Effector memory CD8-positive, alpha-beta T cell (primary cell): ENCODE data around the gene PRUNE2.
"Not testable (repeated sequence)": the region's sequence is repeated elsewhere in the genome, so short reads cannot be mapped to it uniquely, and the experiment has no call there.

Experiments used
- ATAC-seq: fragments of 150-1000 bp; cut with Tn5 transposase; replicated peaks from 2 replicates; pipeline ENCODE4 v1.10.0; 2021; ENCODE audit warnings: mild to moderate bottlenecking, moderate library complexity
- DNase-seq, 3 experiments: peaks; one replicate each; pipeline ENCODE4 v3.0.0; 2021
- H3K27ac Mint-ChIP-seq, 2 donors: one replicate each; pipeline ENCODE4 v1.8.0; 2022; ENCODE audit warnings: mild to moderate bottlenecking in 2 of 2, mixed read lengths in 2 of 2, moderate library complexity in 2 of 2
- H3K27me3 Mint-ChIP-seq, 2 donors: one replicate each; pipeline ENCODE4 v1.8.0; 2022; ENCODE audit warnings: mixed read lengths in 2 of 2
- H3K36me3 Mint-ChIP-seq: one replicate; pipeline ENCODE4 v1.8.0; 2022; ENCODE audit warnings: mild to moderate bottlenecking, moderate library complexity, mixed read lengths; ENCODE audit not compliant: insufficient read depth
- H3K4me1 Mint-ChIP-seq, 2 donors: one replicate each; pipeline ENCODE4 v1.8.0; 2022; ENCODE audit warnings: low read depth in 2 of 2, mixed read lengths in 2 of 2
- H3K4me3 Mint-ChIP-seq, 2 donors: one replicate each; pipeline ENCODE4 v1.8.0; 2022; ENCODE audit warnings: mild to moderate bottlenecking in 2 of 2, mixed read lengths in 2 of 2, moderate library complexity in 2 of 2
- H3K9me3 Mint-ChIP-seq, 2 donors: one replicate each; pipeline ENCODE4 v1.8.0; 2022; ENCODE audit warnings: mixed read lengths in 2 of 2

Gene PRUNE2

DNA sequence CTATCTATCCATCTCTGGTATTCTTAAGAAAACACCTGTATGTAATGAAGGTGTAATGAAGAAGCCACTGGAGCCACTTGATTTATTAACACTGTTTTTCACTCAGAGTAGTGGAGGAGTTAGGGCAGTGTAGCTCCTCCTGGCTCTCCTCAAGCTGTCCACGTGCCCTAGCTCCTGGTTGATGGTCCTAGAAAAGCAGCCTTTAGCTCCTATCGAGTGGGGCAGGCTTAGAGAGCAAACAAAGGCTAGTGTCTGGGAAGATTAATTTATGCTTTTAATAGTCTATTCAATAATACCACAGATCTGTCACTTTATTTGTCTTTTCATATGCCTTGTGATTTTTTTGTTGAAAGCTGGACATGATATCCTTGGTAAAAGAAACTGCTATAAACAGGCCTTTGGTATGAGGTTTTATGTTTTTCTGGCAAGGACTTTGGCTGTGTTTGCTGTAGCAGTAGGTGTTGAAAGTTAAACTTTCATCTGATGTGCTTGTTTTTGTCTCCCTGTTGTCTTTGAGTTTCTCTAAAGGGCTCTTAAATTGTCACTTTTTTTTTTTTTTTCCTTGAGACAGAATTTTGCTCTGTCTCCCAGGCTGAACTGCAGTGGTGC is 305.8 kb downstream of the PRUNE2 start:
- Mint-ChIP-seq H3K36me3 (peaks cover 9% of the 10 kb centered on the region), H3K4me1 (no peaks in the 10 kb centered on the region), H3K4me3 (no peak overlapping the region), H3K27me3 (no peaks in the 10 kb centered on the region), H3K9me3 (no peaks in the 10 kb centered on the region), H3K27ac (no peak overlapping the region)
- DNase-seq (no peak), ATAC-seq (no peak)

DNA sequence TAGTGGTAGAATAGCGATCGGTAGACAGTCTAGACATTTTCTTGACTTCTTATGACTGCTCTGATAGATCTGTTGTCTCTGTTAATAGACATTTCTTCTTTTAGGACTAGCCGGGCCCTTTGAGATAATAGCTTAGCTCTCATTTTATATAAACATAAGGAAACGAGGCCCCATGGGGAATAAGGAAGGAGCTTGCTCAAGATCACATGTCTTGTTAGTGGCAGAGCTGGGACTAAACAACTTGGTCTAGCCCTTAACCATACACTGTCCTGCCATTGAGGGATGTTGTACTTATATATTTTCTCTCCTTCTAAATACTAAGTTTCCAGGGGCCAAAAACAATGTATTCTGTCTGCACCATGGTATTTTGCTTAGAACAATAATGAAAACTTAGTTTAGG is 306.9 kb downstream of the PRUNE2 start:
- Mint-ChIP-seq H3K27me3 (no peaks in the 10 kb centered on the region), H3K4me3 (no peak overlapping the region), H3K27ac (no peak overlapping the region), H3K4me1 (no peaks in the 10 kb centered on the region), H3K36me3 (peaks cover 9% of the 10 kb centered on the region), H3K9me3 (no peaks in the 10 kb centered on the region)
- no peak for ATAC-seq
- no peak for DNase-seq

DNA sequence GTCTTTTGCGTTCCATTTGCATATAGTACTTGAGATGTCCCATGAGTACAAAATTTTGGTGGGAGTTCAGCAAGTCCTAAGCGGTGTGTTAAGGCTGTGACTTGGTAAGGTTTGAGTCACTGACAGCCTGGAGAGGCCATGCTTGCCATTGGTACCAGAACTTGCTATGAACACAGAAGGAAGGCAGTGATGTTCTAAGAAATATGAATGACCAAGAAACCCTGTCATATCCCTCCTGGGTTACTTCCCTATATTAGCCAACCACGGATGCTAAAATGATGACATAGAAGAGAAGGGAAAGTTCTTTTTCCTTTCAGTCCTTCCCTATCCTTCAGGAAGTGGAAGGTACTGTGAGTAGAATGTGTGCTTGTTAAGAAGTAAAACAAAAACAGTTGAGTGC is 310.3 kb downstream of the PRUNE2 start:
- peaks cover 0 to 5% of the 10 kb centered on the region in 2 donors for H3K4me1 Mint-ChIP-seq
- no peak overlapping the region for H3K4me3 Mint-ChIP-seq
- DNase-seq, result no peak
- no peak for ATAC-seq
- H3K36me3 Mint-ChIP-seq, result peaks cover 3% of the 10 kb centered on the region
- H3K27me3 Mint-ChIP-seq, result no peaks in the 10 kb centered on the region
- no peaks in the 10 kb centered on the region for H3K9me3 Mint-ChIP-seq
- no peak overlapping the region for H3K27ac Mint-ChIP-seq

DNA sequence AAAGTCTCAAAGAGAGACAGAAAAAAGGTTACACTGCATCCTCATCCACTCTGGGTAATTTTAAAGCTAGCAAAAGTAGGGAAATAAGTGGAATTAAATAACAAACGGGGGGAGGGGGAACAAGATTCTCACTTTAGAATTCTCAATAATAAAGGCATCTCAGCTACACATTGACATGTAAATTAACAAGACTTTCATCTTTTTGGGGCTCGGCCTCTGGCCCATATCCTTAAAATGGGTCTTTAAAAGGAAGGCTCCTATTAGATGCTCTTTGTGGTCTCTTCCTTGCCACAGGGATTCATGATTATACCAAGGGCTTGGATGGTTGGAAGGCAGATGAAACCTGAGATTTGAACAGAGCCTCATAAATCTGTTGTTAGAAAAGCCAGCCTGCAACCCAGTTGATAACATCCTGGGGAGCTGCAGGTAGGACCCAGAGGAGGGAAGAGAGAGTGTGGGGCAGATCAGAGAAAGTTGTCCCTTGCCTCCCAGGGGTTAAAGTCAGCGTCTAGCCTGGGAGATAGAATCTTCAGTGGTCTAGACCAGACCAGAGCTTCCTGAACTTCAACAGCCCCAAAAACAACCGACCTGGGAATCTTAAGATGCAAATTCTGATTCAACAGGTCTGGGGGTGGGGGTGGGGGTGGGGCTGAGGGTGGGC is 311.0 kb downstream of the PRUNE2 start:
- no peaks in the 10 kb centered on the region for H3K27me3 Mint-ChIP-seq
- H3K9me3 Mint-ChIP-seq, result no peaks in the 10 kb centered on the region
- no peak for DNase-seq
- H3K36me3 Mint-ChIP-seq, result no peaks in the 10 kb centered on the region
- H3K4me1 Mint-ChIP-seq, result peaks cover 0 to 5% of the 10 kb centered on the region in 2 donors
- H3K4me3 Mint-ChIP-seq, result no peak overlapping the region
- no peak for ATAC-seq
- H3K27ac Mint-ChIP-seq, result peak overlapping the region in 1 of 2 donors; percentile 17

DNA sequence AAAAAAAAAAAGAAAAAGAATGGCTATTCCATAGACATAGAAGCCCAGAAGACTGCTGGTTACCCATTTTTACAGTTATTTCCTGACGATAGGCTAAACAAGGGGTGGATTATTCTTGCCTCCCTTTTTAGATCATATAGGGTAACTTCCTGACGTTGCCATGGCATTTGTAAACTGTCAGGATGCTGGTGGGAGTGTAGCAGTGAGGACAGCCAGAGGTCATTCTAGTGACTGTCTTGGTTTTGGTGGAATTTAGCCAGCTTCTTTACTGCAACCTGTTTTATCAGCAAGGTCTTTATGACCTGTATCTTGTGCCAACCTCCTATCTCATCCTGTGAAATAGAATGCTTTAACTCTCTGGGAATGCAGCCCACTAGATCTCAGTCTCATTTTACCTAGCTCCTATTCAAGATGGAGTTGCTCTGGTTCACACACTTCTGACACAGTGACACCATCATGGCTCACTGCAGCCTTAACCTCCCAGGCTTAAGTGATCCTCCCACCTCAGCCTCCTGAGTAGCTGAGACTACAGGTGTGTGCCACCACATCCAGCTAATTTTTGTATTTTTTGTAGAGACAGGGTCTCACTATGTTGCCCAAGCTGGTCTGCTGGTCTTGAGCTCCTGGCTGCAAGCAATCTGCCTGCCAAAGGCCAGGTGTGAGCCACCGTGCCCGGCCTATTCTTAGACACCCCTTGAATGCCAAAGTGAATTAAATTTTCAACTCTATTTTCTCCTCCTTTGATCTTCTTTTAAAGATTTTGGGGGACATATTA is 311.8 kb downstream of the PRUNE2 start:
- H3K36me3 Mint-ChIP-seq, H3K27me3 Mint-ChIP-seq, H3K9me3 Mint-ChIP-seq, H3K4me3 Mint-ChIP-seq, H3K4me1 Mint-ChIP-seq, DNase-seq, ATAC-seq: not testable (repeated sequence)
- H3K27ac Mint-ChIP-seq, result peak overlapping the region in 1 of 2 donors; percentile 17

DNA sequence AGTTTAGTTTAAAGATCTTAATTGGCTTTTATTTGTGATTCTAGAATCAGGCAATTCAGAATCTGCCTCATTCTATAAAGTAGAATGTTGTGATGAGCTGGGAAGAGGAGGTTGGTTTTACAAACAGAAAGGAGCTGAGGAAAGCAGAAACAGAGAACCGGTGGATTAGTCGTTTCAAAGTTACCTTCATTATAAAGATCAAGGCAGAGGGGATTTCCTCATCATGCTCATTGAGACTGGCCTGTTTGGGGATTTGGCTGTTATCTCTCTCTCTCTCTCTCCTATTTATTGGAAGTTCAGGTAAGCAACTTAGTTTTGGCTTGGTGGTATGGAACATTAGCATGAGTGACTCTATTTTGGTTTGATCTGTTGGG is 313.0 kb downstream of the PRUNE2 start:
- no peak for DNase-seq
- no peaks in the 10 kb centered on the region for H3K36me3 Mint-ChIP-seq
- no peaks in the 10 kb centered on the region for H3K27me3 Mint-ChIP-seq
- H3K4me1 Mint-ChIP-seq, result peaks cover 0 to 5% of the 10 kb centered on the region in 2 donors
- H3K4me3 Mint-ChIP-seq, result no peak overlapping the region
- ATAC-seq, result no peak
- H3K27ac Mint-ChIP-seq, result no peak overlapping the region
- H3K9me3 Mint-ChIP-seq, result no peaks in the 10 kb centered on the region

DNA sequence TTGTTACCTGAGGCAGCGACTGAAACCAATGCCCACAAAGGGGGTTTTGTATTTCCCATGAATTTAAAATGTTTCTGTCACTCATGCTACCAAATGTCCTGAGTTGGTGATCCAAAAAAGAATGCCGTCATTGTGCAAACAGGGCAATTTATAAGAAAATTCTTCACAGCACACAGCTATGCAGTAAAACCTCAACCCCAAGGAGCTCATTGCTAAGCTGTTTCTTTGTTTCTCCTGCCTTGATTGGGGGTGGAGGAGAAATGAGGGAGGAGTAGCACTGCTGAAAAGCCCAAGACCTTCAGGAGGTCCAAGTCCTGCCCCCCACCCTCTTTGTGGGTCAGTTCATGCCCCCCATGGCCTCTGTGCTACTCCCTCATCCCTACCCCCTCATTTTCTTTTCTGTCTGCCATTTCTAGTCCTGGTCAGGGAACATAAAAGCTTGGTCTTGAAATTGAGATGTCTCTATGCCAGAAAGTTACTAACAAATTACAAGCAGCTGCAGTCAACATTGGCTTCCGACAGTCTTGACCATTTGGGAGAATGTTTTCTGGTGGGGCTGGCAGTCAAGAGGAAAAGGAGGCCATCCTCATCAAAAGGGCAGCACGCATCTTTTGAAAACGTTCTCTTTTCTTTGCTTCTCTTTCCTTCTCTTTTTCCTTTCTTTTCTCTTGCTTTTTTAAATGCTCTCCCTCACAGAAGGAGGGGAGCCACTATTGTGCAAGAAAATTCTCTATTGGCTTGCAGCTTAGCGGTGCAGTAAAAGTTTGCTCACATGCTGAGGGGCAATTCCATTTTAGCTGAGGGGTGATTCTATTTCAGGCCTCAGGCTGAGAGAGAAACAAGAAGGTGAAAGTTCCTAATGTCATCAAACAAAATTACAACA is 313.6 kb downstream of the PRUNE2 start:
- H3K27me3 Mint-ChIP-seq, result no peaks in the 10 kb centered on the region
- no peak overlapping the region for H3K4me3 Mint-ChIP-seq
- no peak for ATAC-seq
- H3K36me3 Mint-ChIP-seq, result no peaks in the 10 kb centered on the region
- no peaks in the 10 kb centered on the region for H3K9me3 Mint-ChIP-seq
- H3K4me1 Mint-ChIP-seq, result peaks cover 0 to 10% of the 10 kb centered on the region in 2 donors
- DNase-seq, result no peak
- H3K27ac Mint-ChIP-seq, result no peak overlapping the region

DNA sequence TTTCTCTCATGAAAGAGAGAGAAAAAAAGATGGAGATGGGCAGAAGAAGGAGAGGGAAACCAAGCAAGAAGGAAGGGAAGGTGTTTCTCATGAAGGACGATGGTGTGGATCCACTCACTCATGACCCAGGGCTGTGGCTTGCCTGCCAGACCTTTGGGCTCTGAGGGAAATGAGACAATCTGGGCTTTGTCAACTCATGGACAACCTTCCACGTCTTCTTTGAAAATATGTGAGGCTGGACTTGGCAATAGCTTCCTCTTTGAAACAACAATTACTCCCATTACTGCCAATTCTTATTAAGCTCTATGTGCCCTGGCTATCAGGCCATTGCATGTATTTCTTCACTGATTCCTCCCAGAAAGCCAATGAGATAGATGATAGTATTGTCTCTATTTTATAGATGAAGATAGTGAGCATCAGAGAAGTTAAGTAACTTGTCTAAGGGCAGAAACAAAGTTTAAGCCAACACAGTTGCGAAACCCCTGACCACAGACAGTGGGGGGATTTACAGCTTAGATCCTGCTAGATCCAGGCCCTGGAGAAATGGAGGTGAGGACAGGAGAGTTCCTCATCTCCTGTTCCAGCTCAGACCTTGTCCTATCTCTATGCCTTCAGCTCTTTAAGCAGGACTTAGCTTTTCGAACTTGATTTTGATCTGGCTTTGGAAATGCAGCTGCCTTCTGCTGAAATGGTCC is 314.5 kb downstream of the PRUNE2 start:
- H3K27ac Mint-ChIP-seq, result no peak overlapping the region
- peaks cover 3 to 12% of the 10 kb centered on the region in 2 donors for H3K4me1 Mint-ChIP-seq
- DNase-seq, result no peak
- H3K4me3 Mint-ChIP-seq, result no peak overlapping the region
- H3K27me3 Mint-ChIP-seq, result no peaks in the 10 kb centered on the region
- no peak for ATAC-seq
- no peaks in the 10 kb centered on the region for H3K9me3 Mint-ChIP-seq
- H3K36me3 Mint-ChIP-seq, result no peaks in the 10 kb centered on the region

DNA sequence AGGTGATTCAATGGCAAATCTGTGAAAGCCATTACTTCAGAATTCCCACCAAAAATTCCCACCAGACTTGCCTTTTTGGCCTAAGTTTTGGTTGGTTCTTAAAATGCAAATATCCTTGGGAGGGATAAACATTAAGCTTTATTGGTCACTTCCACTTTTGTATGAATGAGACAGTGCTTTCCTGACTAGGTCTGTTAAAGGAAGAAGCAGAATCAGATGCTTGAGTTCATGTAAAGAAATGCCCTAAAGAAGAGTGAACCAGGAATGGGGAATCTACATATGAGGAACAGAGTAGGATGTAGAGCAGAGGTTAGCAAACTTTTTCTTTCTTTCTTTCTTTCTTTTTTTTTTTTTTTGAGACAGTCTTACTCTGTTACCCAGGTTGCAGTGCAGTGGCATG is 317.6 kb downstream of the PRUNE2 start:
- DNase-seq (no peak), ATAC-seq (no peak)
- Mint-ChIP-seq H3K27me3 (no peaks in the 10 kb centered on the region), H3K36me3 (no peaks in the 10 kb centered on the region), H3K27ac (no peak overlapping the region), H3K9me3 (no peaks in the 10 kb centered on the region), H3K4me3 (no peak overlapping the region), H3K4me1 (peaks cover 3 to 12% of the 10 kb centered on the region in 2 donors)

DNA sequence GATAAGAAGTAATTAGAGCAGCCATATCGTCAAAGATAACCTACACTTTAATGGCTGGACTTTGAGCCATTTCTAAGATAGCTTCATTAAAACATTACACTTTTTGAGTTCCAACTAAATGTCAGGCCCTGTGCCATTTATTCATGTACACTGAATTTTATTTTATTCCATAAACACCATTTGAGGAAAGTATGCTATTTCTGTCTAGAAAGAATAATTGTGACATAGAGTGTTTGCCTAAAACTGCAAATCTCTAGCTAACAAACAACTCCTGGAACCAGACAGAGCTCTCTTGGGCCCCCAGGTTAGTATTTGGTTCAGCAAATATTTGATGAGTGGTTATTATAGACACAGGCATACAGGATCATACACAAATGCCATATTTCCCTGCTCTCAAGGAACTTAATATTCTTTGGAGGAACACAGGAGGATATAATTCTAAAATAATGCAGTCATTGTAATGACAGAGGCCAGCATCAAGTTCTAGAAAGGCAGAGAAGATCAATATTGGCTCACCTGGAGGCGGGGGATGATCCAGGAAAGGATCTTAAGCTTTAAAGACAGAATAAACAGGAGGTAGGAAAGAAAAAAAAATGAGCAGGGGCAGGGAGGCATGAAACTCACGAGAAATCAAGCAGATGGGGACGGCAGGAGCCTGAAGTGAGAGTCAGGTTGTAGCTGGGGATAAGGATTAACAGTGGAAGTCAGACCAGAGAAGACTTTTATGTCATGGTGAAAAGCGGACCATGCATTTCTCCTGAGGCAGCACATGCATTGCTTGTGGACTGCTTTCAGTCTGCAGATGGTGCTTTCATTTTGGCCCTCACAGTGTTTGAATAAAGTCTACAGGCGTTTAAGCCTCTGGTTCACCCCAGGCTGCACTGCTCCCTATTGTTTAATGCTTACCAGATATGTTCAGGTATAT is 319.3 kb downstream of the PRUNE2 start:
- H3K27me3 Mint-ChIP-seq, result no peaks in the 10 kb centered on the region
- no peaks in the 10 kb centered on the region for H3K36me3 Mint-ChIP-seq
- peak overlapping the region in 1 of 2 donors; percentile 87 for H3K27ac Mint-ChIP-seq
- DNase-seq, result no peak
- no peaks in the 10 kb centered on the region for H3K9me3 Mint-ChIP-seq
- H3K4me1 Mint-ChIP-seq, result peaks cover 3 to 6% of the 10 kb centered on the region in 2 donors
- no peak for ATAC-seq
- no peak overlapping the region for H3K4me3 Mint-ChIP-seq

DNA sequence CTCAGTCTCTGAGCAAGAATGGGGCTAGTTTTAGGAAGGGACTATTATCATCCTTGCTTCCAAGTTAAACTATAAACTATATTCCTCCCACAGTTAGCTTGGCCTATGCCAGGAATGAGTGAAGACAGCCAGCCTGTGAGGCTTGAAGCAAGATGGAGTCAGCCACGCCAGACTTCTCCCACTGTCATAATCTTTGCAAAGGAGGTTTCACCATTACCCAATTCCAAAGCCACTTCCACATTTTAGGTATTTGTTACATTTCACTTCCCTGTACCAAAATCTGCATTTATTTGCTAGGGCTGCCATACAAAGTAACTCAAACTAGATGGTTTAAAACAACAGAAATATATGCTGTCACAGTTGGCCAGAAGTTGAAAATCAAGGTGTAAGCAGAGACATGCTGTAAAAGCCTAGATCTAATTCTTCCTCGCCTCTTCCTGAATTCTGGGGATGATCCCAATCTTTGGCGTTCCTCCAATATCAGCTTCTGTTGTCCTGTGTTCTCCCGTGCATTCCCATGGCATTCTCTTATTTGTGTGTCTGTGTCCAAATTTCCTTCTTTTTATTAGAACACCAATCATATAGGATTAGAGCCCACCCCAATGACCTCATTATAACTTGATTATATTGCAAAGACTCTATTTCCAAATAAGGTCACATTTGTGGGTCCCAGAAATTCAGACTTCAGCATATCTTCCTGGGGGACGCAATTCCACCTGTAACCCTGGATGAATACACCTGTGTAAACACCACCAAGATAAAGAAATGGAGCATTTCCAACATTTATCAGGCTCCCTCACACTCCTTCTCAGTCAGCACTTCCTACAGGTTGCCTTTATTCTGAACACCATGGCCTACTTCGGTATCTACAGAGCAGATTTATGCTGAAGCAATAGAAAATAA is 320.2 kb downstream of the PRUNE2 start:
- no peaks in the 10 kb centered on the region for H3K9me3 Mint-ChIP-seq
- peaks cover 3 to 6% of the 10 kb centered on the region in 2 donors for H3K4me1 Mint-ChIP-seq
- no peaks in the 10 kb centered on the region for H3K27me3 Mint-ChIP-seq
- no peaks in the 10 kb centered on the region for H3K36me3 Mint-ChIP-seq
- ATAC-seq (no peak), DNase-seq (no peak)
- no peak overlapping the region for H3K4me3 Mint-ChIP-seq
- H3K27ac Mint-ChIP-seq, result no peak overlapping the region
